Thymus (tissue), 14 donors: Measurements from ENCODE around the gene PRAMEF25. TPM values are rescaled to one million over a fixed set of nuclear protein-coding genes. Genes with fewer than 3 reads are reported as not detected.
"Not testable (repeated sequence)": the region's sequence is repeated elsewhere in the genome, so short reads cannot be mapped to it uniquely, and the experiment has no call there.

Experiments used
- DNase-seq, 9 donors: peaks; one replicate each; pipeline ENCODE4 v3.0.0-alpha.2; 2013; ENCODE audit warnings: low spot score in 9 of 9, low read depth in 6 of 9, missing footprints in 1 of 9
- H3K27ac ChIP-seq, 2 donors: one replicate each; pipeline ENCODE4 v1.5.1; 2013; ENCODE audit warnings: control low read depth in 1 of 2, low read depth in 1 of 2, low read length in 1 of 2, mild to moderate bottlenecking in 1 of 2, moderate library complexity in 1 of 2
- H3K27me3 ChIP-seq, 2 donors: one replicate each; pipeline ENCODE4 v1.5.1; 2013; ENCODE audit warnings: low read length in 1 of 2; ENCODE audit not compliant: control insufficient read depth in 2 of 2, insufficient read depth in 1 of 2
- H3K36me3 ChIP-seq, 2 donors: one replicate each; pipeline ENCODE4 v1.5.1; 2013; ENCODE audit warnings: low read length in 1 of 2, mild to moderate bottlenecking in 1 of 2, moderate library complexity in 1 of 2; ENCODE audit not compliant: control insufficient read depth in 2 of 2, insufficient read depth in 2 of 2
- H3K4me1 ChIP-seq, 2 donors: one replicate each; pipeline ENCODE4 v1.5.1; 2013; ENCODE audit warnings: low read length in 2 of 2; ENCODE audit not compliant: control insufficient read depth in 2 of 2, insufficient read depth in 2 of 2
- H3K4me3 ChIP-seq, 2 donors: one replicate each; pipeline ENCODE4 v1.5.1; 2013; ENCODE audit warnings: low read length in 2 of 2, control low read depth in 1 of 2, mild to moderate bottlenecking in 1 of 2
- H3K9me3 ChIP-seq, 2 donors: one replicate each; pipeline ENCODE4 v1.5.1; 2013; ENCODE audit warnings: low read length in 1 of 2, mild to moderate bottlenecking in 1 of 2; ENCODE audit not compliant: control insufficient read depth in 2 of 2, insufficient read depth in 1 of 2
- WGBS: extraction: QIAGEN DNeasy Blood & Tissue Kit; methylation state at CpG from one replicate; pipeline ENCODE4 v1.1.7; 2013; 5-methylcytosine and 5-hydroxymethylcytosine counted together
- long read RNA-seq, 10 donors: transcript quantifications; one replicate each; lab custom pipeline, GENCODE V29; 2026
- polyA plus RNA-seq: library from polyadenylated mRNA; stranded (reverse); fragments of 200-250 nt; gene quantifications from one replicate; pipeline ENCODE4 v1.2.3, GENCODE V29; 2013
- total RNA-seq: library from RNA; stranded (reverse); fragments of 120-200 nt; gene quantifications from one replicate; pipeline ENCODE4 v1.2.4, GENCODE V29; 2013
- donor health status: healthy.

PRAMEF25 gene
- total RNA-seq (0.14 TPM), polyA plus RNA-seq (0.21 TPM)
- long read RNA-seq, donor 1, result 0 reads
- long read RNA-seq, donor 2, result 0 reads
- long read RNA-seq, donor 3, result 0 reads
- long read RNA-seq, donor 4, result 0 reads
- long read RNA-seq, donor 5, result 0 reads
- long read RNA-seq, donor 6, result 0 reads
- long read RNA-seq, donor 7, result 0 reads
- long read RNA-seq, donor 8, result 0 reads
- long read RNA-seq, donor 9, result 0 reads
- long read RNA-seq, donor 10, result 0 reads

DNA sequence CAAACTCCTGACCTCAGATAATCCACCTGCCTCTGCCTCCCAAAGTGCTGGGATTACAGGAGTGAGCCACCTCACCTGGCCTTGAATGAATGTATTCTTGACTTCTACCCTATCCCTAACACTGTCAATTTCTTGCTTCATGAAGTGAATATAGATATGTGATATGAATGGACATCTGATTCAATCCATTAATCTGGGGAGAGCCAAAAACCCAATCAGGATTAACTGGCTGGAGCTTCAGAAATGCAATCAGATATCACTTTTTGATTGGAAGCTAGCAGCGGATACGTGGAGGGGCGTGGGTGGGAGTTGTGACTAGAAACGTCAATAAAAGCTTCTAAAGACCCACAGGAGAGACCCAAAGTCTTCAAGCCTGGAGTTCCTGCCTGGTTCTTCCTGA, at the start of gene PRAMEF25:
PRAMEF25 (plus strand) TSS at position 301 of the 400 bp plus-strand sequence. CDS start 2,920 bp downstream, outside the sequence.
- no CpG with 5 or more reads among the region's 4 CpGs for WGBS
- DNase-seq, H3K27ac ChIP-seq: not testable (repeated sequence)

DNA sequence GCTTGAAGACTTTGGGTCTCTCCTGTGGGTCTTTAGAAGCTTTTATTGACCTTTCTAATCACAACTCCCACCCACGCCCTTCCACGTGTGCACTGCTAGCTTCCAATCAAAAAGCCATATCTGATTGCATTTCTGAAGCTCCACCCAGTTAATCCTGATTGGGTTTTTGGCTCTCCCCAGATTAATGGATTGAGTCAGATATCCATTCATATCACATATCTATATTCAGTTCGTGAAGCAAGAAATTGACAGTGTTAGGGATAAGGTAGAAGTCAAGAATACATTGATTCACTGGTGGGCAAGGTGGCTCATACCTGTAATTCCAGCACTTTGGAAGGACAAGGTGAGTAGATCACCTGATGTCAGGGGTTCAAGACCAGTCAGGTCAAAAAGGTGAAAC, 14.1 kb upstream of the PRAMEF25 start, which contains the start of gene PRAMEF27:
PRAMEF27 (minus strand) TSS at position 101 of the 400 bp plus-strand sequence. CDS start 2,916 bp downstream, outside the sequence.
- not testable (repeated sequence) for H3K36me3 ChIP-seq, H3K27me3 ChIP-seq, H3K4me3 ChIP-seq, H3K4me1 ChIP-seq, H3K27ac ChIP-seq, DNase-seq, H3K9me3 ChIP-seq
- 80% methylated on average over 3 of the region's 3 CpGs for WGBS

More for the DNA sequence above, at the start of gene PRAMEF25:
- H3K4me3 ChIP-seq, H3K4me1 ChIP-seq, H3K27me3 ChIP-seq, H3K36me3 ChIP-seq, H3K9me3 ChIP-seq: not testable (repeated sequence)

DNA sequence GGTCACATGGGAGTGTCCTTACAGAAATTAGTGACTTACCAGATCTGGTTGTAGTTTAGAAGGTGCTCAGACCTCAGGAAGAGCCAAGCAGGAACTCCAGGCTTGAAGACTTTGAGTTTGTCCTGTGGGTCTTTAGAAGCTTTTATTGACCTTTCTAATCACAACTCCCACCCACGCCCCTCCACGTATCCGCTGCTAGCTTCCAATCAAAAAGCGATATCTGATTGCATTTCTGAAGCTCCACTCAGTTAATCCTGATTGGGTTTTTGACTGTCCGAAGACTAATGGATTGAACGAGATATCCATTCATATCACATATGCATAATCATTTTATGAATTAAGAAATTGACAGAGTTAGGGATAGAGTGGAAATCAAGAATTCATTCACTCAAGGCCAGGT, 46.2 kb downstream of the PRAMEF25 start, which contains the start of gene HNRNPCL2:
HNRNPCL2 (minus strand) TSS at position 101 of the 400 bp plus-strand sequence. CDS start 454 bp downstream, outside the sequence.
- H3K27ac ChIP-seq, H3K4me1 ChIP-seq, H3K27me3 ChIP-seq, H3K4me3 ChIP-seq, H3K9me3 ChIP-seq, DNase-seq, H3K36me3 ChIP-seq: not testable (repeated sequence)
- WGBS, result 96% methylated on average over 6 of the region's 6 CpGs

Other genes starting within 250 kb of the PRAMEF25 start
- gene PRAMEF11, start 239.4 kb upstream of the PRAMEF25 start, total RNA-seq, result not detected
- 0.05 TPM for gene PRAMEF11, start 239.4 kb upstream of the PRAMEF25 start, polyA plus RNA-seq
- gene HNRNPCL1, start 222.1 kb upstream of the PRAMEF25 start, total RNA-seq, result not detected
- not detected for gene HNRNPCL1, start 222.1 kb upstream of the PRAMEF25 start, polyA plus RNA-seq
- 0.05 TPM for gene PRAMEF2, start 213.7 kb upstream of the PRAMEF25 start, total RNA-seq
- gene PRAMEF2, start 213.7 kb upstream of the PRAMEF25 start, polyA plus RNA-seq, result 0.09 TPM
- gene PRAMEF4, start 184.6 kb upstream of the PRAMEF25 start, total RNA-seq, result not detected
- 0.05 TPM for gene PRAMEF4, start 184.6 kb upstream of the PRAMEF25 start, polyA plus RNA-seq
- not detected for gene PRAMEF10, start 172.5 kb upstream of the PRAMEF25 start, total RNA-seq
- gene PRAMEF10, start 172.5 kb upstream of the PRAMEF25 start, polyA plus RNA-seq, result 0.07 TPM
- gene PRAMEF7, start 154.2 kb upstream of the PRAMEF25 start, total RNA-seq, result not detected
- 0.23 TPM for gene PRAMEF7, start 154.2 kb upstream of the PRAMEF25 start, polyA plus RNA-seq
- gene PRAMEF6, start 123.2 kb upstream of the PRAMEF25 start, total RNA-seq, result 0.09 TPM
- gene PRAMEF6, start 123.2 kb upstream of the PRAMEF25 start, polyA plus RNA-seq, result 0.21 TPM
- gene PRAMEF27, start 14.2 kb upstream of the PRAMEF25 start, total RNA-seq, result not detected
- 0.07 TPM for gene PRAMEF27, start 14.2 kb upstream of the PRAMEF25 start, polyA plus RNA-seq
- 0.09 TPM for gene HNRNPCL3, start 10.0 kb upstream of the PRAMEF25 start, total RNA-seq
- 0.07 TPM for gene HNRNPCL3, start 10.0 kb upstream of the PRAMEF25 start, polyA plus RNA-seq
- not detected for gene HNRNPCL2, start 46.1 kb downstream of the PRAMEF25 start, total RNA-seq
- gene HNRNPCL2, start 46.1 kb downstream of the PRAMEF25 start, polyA plus RNA-seq, result 0.14 TPM
- not detected for gene PRAMEF26, start 85.2 kb downstream of the PRAMEF25 start, total RNA-seq
- not detected for gene PRAMEF26, start 85.2 kb downstream of the PRAMEF25 start, polyA plus RNA-seq
- gene HNRNPCL4, start 94.9 kb downstream of the PRAMEF25 start, total RNA-seq, result not detected
- gene HNRNPCL4, start 94.9 kb downstream of the PRAMEF25 start, polyA plus RNA-seq, result 0.07 TPM
- gene PRAMEF9, start 101.1 kb downstream of the PRAMEF25 start, total RNA-seq, result 0.05 TPM
- gene PRAMEF9, start 101.1 kb downstream of the PRAMEF25 start, polyA plus RNA-seq, result 0.14 TPM
- 0.05 TPM for gene PRAMEF13, start 130.6 kb downstream of the PRAMEF25 start, total RNA-seq
- gene PRAMEF13, start 130.6 kb downstream of the PRAMEF25 start, polyA plus RNA-seq, result 0.14 TPM
- gene PRAMEF18, start 155.4 kb downstream of the PRAMEF25 start, total RNA-seq, result not detected
- 0.07 TPM for gene PRAMEF18, start 155.4 kb downstream of the PRAMEF25 start, polyA plus RNA-seq
- not detected for gene PRAMEF5, start 183.4 kb downstream of the PRAMEF25 start, total RNA-seq
- gene PRAMEF5, start 183.4 kb downstream of the PRAMEF25 start, polyA plus RNA-seq, result not detected
- gene PRAMEF8, start 214.4 kb downstream of the PRAMEF25 start, total RNA-seq, result 0.09 TPM
- 0.23 TPM for gene PRAMEF8, start 214.4 kb downstream of the PRAMEF25 start, polyA plus RNA-seq
- gene PRAMEF33, start 232.8 kb downstream of the PRAMEF25 start, total RNA-seq, result 0.05 TPM
- not detected for gene PRAMEF33, start 232.8 kb downstream of the PRAMEF25 start, polyA plus RNA-seq
- not detected for gene PRAMEF15, start 244.8 kb downstream of the PRAMEF25 start, total RNA-seq
- gene PRAMEF15, start 244.8 kb downstream of the PRAMEF25 start, polyA plus RNA-seq, result 0.25 TPM